Measurements from ENCODE around the gene ASTN2.

DNA sequence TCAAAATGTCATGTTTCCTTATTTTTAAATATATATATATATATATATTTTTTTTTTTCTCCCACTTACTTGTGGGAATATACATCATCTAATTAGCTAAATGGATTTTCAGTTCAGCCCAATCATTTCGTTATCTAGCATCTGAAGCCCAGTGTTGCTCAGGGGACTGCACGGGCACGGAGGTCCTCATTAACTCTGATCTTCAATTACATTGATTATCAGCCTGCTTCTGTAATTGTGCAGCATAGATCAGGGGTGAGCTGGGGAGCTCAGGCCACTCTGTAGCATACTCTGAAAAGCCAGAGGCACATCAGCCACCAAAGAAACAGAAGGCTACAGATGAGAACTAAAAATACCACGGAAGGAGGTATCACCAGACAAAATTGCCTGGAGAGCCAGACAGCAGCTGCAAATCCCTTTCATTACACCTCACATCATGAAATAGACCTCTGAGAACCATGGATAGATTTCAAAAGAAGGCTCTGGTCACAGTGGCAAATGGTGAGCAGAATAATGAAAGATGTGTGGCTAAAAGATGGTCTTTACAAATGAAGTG, 401.3 kb downstream of the ASTN2 start:
- TF ChIP-seq, protein P1, sequence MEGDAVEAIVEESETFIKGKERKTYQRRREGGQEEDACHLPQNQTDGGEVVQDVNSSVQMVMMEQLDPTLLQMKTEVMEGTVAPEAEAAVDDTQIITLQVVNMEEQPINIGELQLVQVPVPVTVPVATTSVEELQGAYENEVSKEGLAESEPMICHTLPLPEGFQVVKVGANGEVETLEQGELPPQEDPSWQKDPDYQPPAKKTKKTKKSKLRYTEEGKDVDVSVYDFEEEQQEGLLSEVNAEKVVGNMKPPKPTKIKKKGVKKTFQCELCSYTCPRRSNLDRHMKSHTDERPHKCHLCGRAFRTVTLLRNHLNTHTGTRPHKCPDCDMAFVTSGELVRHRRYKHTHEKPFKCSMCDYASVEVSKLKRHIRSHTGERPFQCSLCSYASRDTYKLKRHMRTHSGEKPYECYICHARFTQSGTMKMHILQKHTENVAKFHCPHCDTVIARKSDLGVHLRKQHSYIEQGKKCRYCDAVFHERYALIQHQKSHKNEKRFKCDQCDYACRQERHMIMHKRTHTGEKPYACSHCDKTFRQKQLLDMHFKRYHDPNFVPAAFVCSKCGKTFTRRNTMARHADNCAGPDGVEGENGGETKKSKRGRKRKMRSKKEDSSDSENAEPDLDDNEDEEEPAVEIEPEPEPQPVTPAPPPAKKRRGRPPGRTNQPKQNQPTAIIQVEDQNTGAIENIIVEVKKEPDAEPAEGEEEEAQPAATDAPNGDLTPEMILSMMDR (IDR thresholded peaks at IDR 0.05) = no peak
- TF ChIP-seq POLR2A (IDR thresholded peaks at IDR 0.05) = no peak

All from thyroid gland (tissue), 4 donors.